GM11168 (cell line): ENCODE measurements around the gene TINAGL1.

Source experiments
- in situ Hi-C: fragments of 300-500 bp; cut with MboI; formaldehyde crosslinking; loops from one replicate; pipeline ENCODE4 v1.12.0; 2022; ENCODE audit warnings: low sequenced_read_pairs; ENCODE audit not compliant: unreplicated experiment

The TINAGL1 gene

DNA sequence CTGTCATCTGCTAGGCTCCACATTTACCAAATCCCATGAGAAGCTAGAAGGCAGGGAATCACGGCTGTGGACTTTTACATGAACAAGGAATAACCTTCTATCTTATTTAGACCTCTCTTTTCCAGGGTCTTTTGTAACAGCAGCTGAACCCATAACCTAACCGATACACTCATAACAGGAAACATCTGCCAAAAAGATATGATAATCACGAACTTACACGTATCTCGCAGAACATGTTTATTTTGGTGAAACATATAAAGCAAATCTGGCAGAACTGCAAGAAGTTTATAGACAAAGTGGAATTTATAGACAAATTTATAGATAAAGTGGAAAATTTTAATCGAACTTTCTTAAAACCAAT is 20.4 kb downstream of the TINAGL1 start:
- in situ Hi-C loops: no loop called here

DNA sequence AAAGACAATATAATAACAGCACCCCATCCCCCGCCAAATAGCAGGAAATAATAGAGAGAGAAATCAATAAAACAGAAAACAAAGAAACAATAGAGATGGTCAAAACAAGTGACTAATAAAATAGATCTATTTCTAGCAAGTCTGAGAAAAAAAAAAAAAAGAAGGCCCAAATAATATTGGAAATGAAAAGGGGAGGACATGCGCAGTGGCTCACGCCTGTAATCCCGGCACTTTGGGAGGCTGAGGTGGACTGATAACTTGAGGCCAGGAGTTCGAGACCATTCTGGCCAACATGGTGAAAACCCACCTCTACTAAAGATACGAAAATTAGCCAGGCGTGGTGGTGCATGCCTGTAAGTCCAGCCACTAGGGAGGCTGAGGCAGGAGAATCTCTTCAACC is 22.7 kb downstream of the TINAGL1 start:
- in situ Hi-C loops: no loop called here

- in situ Hi-C loops: no loop called here
Measured at GRCh38 chr1:31600641-31601040, 24.3 kb downstream of the TINAGL1 start.

- in situ Hi-C loops: no loop called here
Measured at GRCh38 chr1:31602081-31602480, 25.8 kb downstream of the TINAGL1 start.

DNA sequence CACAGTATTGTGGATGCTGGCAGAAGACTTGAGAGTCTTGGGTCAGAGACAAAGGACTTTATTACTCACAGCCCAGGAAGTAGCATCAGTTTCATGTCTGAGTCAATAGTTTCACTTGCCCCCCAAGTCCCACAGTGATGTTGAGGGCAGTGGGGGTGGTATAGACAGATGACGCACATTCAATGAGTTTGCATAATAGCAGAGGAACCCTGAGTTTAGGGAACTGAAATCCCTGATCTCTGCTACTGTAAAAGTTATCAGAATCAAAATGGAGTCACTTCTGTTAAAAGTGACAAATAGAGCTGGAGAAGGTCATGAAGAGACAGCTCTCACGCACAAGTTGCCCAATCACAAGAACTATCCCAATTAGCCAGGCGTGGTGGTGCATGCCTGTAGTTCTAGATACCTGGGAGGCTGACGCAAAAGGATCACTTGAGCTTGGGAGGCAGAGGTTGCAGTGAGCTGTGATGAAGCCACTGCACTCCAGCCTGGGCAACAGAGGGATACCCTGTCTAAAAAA is 29.7 kb downstream of the TINAGL1 start:
- in situ Hi-C loops: no loop called here

DNA sequence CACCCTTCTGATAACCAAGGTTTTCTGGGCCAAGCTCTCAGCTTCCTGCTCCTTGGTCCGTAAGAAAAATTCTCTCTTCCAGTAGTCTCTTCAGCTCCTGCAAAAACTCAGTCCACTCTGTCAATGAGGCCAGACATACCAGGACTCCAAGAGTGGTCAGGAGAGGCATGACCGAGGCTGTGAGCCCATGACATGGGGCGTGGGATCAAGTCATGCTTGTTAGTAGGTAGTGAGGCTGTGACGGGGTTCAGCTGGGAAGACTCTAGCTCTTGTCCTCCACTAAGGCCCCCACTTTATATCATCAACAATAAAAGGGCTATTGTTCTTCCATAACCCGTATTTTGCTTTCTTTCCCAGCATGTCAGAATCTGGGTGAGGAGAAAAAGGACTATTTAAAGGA is 31.0 kb downstream of the TINAGL1 start:
- in situ Hi-C loops: no loop called here

DNA sequence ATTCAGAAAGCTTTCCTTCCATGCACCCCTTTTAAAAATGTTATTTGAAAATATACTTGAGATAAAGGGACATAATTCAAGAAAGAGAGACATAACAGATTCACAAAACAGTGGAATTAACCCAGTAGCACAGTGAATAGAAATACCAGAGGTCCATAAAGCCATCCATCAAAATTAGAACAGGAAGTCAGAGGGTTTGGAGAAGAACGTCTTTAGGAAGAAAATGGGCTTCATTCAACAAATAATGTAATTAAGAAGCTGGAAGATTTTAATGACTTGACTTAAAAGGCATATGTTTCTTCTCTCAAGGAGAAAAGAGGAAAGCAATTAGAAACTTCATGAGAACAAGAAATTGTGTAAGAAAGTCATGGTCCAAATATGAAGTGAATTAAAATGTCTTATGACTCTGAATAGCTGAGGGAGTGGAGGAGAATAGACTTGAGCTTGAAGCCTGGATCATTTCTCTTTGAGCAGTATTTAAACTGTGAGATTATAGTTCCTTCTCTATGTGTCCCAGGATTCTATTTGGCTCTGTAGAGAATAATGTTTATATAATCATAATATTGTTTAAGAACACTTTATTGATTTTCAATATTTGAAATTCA is 33.3 kb downstream of the TINAGL1 start:
- in situ Hi-C loops: no loop called here

- in situ Hi-C loops: no loop called here
Measured at GRCh38 chr1:31614414-31615005, 38.2 kb downstream of the TINAGL1 start.

- in situ Hi-C loops: no loop called here
Measured at GRCh38 chr1:31615414-31615813, 39.1 kb downstream of the TINAGL1 start.

DNA sequence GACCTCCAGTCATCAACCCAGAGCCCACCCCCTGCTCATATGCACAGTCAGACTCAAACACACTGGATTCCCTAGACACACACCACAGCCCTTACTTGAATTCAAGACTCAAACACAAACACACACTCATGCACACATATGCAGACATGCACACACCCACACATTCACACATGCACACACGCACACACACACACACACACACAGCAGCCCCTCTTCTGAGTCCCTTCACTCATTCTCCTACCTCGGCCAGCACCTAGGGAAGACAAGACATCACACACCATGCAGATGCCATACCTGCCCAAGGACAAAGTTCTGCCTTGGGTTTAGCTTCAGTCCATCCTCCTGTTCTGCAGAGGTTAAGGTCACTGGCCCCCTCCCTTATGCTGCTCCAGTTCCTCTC is 39.6 kb downstream of the TINAGL1 start:
- in situ Hi-C loops: no loop called here

DNA sequence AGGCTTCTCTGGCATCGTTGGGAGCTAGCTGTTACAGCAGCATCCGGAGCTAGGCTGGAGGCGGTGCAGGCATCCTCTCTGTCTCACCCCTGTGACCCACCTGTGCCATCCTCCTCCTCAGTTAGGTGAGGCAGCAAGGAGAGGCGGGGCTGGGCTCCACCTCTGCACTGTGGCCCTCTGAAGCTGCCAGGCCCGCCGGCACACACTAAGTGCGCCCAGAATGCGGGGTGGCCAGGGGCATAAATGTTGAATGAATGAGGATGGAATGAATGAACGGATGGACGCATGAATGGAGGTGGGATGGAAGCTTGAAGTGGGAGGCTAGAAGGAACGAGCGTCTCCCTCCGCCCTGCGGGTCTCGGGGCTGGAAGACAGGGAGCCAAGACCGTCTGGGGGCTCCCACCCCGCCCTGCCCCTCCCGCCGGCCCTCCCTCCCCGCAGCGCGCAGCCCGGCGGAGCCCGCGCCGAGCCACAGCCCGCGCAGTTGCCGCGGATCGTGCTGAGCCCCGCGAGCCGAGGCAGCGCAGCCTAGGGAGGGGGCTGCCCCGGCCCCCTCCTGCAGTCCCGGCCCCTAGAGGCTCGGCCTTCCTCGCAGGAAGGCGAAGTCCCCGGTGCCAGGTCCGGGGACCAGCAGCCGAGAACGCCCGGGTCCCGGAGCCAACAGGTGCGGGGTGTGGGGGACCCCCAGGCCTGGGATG is 41.1 kb downstream of the TINAGL1 start, which contains the start of gene HCRTR1:
TSS of gene HCRTR1 (plus strand) at position 472 of the 698 bp plus-strand sequence. CDS start 1,504 bp downstream, outside the sequence.
- in situ Hi-C loops: no loop called here

- in situ Hi-C loops: no loop called here
Measured at GRCh38 chr1:31617916-31618746, 41.8 kb downstream of the TINAGL1 start.

GRCh38 chr1:31618916-31619846 is 42.9 kb downstream of the TINAGL1 start:
- in situ Hi-C loops: no loop called here

GRCh38 chr1:31620631-31621497 is 44.5 kb downstream of the TINAGL1 start:
- in situ Hi-C loops: loop anchor here (5.0 kb wide), 1 partner anchor 59 kb away; no protein-coding TSS in a partner anchor

DNA sequence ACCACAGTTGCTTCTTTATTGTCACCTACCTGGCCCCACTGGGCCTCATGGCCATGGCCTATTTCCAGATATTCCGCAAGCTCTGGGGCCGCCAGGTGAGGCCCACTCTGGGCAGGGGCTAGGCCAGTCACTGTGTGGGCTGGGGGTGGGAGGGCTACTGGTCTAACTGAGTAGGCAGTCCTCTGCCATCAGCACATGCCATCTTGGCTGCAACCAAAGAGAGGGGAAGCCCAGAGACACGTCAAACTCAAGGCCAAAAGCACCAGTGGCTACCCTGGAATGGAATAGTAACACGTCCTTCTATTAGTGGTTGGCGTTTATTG is 45.1 kb downstream of the TINAGL1 start:
- in situ Hi-C loops: loop anchor here (5.0 kb wide), 1 partner anchor 59 kb away; no protein-coding TSS in a partner anchor

GRCh38 chr1:31621847-31622730 is 45.8 kb downstream of the TINAGL1 start:
- in situ Hi-C loops: loop anchor here (5.0 kb wide), 1 partner anchor 60 kb away; no protein-coding TSS in a partner anchor

DNA sequence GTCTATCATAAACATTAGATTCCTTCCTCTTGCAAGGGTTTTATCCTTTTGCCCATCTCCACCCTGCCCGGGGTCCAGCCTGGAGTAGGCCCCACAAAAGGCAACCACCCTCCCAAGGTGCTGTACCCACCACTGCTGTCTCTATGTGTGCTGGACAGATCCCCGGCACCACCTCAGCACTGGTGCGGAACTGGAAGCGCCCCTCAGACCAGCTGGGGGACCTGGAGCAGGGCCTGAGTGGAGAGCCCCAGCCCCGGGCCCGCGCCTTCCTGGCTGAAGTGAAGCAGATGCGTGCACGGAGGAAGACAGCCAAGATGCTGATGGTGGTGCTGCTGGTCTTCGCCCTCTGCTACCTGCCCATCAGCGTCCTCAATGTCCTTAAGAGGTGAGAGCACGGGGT is 47.0 kb downstream of the TINAGL1 start:
- in situ Hi-C loops: loop anchor here (5.0 kb wide), 1 partner anchor 61 kb away; no protein-coding TSS in a partner anchor
